Suprapubic skin (tissue), 4 donors: ENCODE measurements around the gene AFF1. TPM values are rescaled to one million over a fixed set of nuclear protein-coding genes. Genes with fewer than 3 reads are reported as not detected.

Experiments
- DNase-seq, 2 donors: peaks; one replicate each; pipeline ENCODE4 v3.0.0-alpha.2; 2019; ENCODE audit warnings: low spot score in 2 of 2
- H3K27ac ChIP-seq: fragments of 200-600 bp; sonication (generic); one replicate; pipeline ENCODE4 v1.5.1; 2019
- H3K27me3 ChIP-seq: fragments of 200-600 bp; sonication (generic); one replicate; pipeline ENCODE4 v1.5.1; 2019
- H3K36me3 ChIP-seq: fragments of 200-600 bp; sonication (generic); one replicate; pipeline ENCODE4 v1.5.1; 2019
- H3K4me1 ChIP-seq: fragments of 200-600 bp; sonication (generic); one replicate; pipeline ENCODE4 v1.5.1; 2019
- H3K4me3 ChIP-seq: fragments of 200-600 bp; sonication (generic); one replicate; pipeline ENCODE4 v1.5.1; 2019; ENCODE audit warnings: mild to moderate bottlenecking
- H3K9me3 ChIP-seq: fragments of 200-600 bp; sonication (generic); one replicate; pipeline ENCODE4 v1.5.1; 2019
- CTCF ChIP-seq, 2 donors: fragments of 200-600 bp in 1 of 2; fragments of 450-650 bp in 1 of 2; sonication (generic) in 1 of 2; IDR thresholded peaks; one replicate each; pipeline ENCODE4 v1.5.1; 2016 to 2019; ENCODE audit warnings: antibody characterized with exemption in 2 of 2, mild to moderate bottlenecking in 1 of 2, moderate library complexity in 1 of 2
- EP300 ChIP-seq: sonication (generic); formaldehyde crosslinking; IDR thresholded peaks from one replicate; pipeline ENCODE4 v1.6.1; 2017; ENCODE audit warnings: antibody characterized with exemption
- POLR2A ChIP-seq, 2 donors: fragments of 450-650 bp; IDR thresholded peaks; one replicate each; pipeline ENCODE4 v1.6.1; 2017; ENCODE audit warnings: antibody characterized with exemption in 2 of 2, mild to moderate bottlenecking in 2 of 2, moderate library complexity in 2 of 2
- POLR2AphosphoS5 ChIP-seq, 3 donors: sonication (generic); formaldehyde crosslinking; IDR thresholded peaks; one replicate each; pipeline ENCODE4 v1.6.1; 2017; ENCODE audit warnings: antibody characterized with exemption in 3 of 3
- WGBS: methylation state at CpG from one replicate; pipeline ENCODE4 v1.1.5; 2018; 5-methylcytosine and 5-hydroxymethylcytosine counted together
- total RNA-seq, 4 donors: library from RNA; depleted of rRNA; stranded (reverse); fragments of >200 nt; gene quantifications; one replicate each; pipeline ENCODE4 v1.1.0, GENCODE V29; 2016

The AFF1 gene
- total RNA-seq, 4 donors from 2014 or later = 67.2 to 175 (median 103) TPM

- H3K9me3 ChIP-seq = no peaks in the 10 kb centered on the region
- DNase-seq = no peak
- H3K4me3 ChIP-seq = no peak overlapping the region
- WGBS = 55% methylated on average over 4 of the region's 4 CpGs
- TF ChIP-seq POLR2AphosphoS5 (IDR thresholded peaks at IDR 0.05) (no peak), EP300 (no peak), CTCF (IDR thresholded peaks at IDR 0.05) (no peak), POLR2A (IDR thresholded peaks at IDR 0.05) (no peak)
- no peak overlapping the region for H3K27ac ChIP-seq
- peaks cover 77% of the 10 kb centered on the region for H3K4me1 ChIP-seq
- peaks cover 12% of the 10 kb centered on the region for H3K36me3 ChIP-seq
- H3K27me3 ChIP-seq = no peaks in the 10 kb centered on the region
Observed at GRCh38 chr4:87042986-87043820, 108.4 kb downstream of the AFF1 start.

- H3K27me3 ChIP-seq = no peaks in the 10 kb centered on the region
- peaks cover 70% of the 10 kb centered on the region for H3K4me1 ChIP-seq
- H3K36me3 ChIP-seq = peaks cover 16% of the 10 kb centered on the region
- no peak for DNase-seq
- peak overlapping the region; percentile 0 for H3K4me3 ChIP-seq
- no peaks in the 10 kb centered on the region for H3K9me3 ChIP-seq
- WGBS = 34% methylated on average over 6 of the region's 6 CpGs
- TF ChIP-seq EP300 = no peak
- TF ChIP-seq POLR2A (IDR thresholded peaks at IDR 0.05) = no peak
- TF ChIP-seq POLR2AphosphoS5 (IDR thresholded peaks at IDR 0.05) = no peak
- peak overlapping the region; percentile 56 for H3K27ac ChIP-seq
Observed at GRCh38 chr4:87044511-87045233, 109.9 kb downstream of the AFF1 start.

GRCh38 chr4:87045234-87045558 is 110.4 kb downstream of the AFF1 start:
- H3K9me3 ChIP-seq = no peaks in the 10 kb centered on the region
- H3K36me3 ChIP-seq = peaks cover 17% of the 10 kb centered on the region
- TF ChIP-seq EP300 = no peak
- no peak for TF ChIP-seq POLR2A (IDR thresholded peaks at IDR 0.05)
- no peak for TF ChIP-seq CTCF (IDR thresholded peaks at IDR 0.05)
- TF ChIP-seq POLR2AphosphoS5 (IDR thresholded peaks at IDR 0.05) = no peak
- H3K4me3 ChIP-seq = peak overlapping the region; percentile 0
- 47% methylated on average over 6 of the region's 6 CpGs for WGBS
- H3K4me1 ChIP-seq = peaks cover 71% of the 10 kb centered on the region
- no peak for DNase-seq
- peak overlapping the region; percentile 56 for H3K27ac ChIP-seq
- no peaks in the 10 kb centered on the region for H3K27me3 ChIP-seq

- 31% methylated on average over 3 of the region's 3 CpGs for WGBS
- H3K4me1 ChIP-seq = peaks cover 69% of the 10 kb centered on the region
- H3K4me3 ChIP-seq = peak overlapping the region; percentile 0
Observed at GRCh38 chr4:87045659-87046058, 110.8 kb downstream of the AFF1 start.

GRCh38 chr4:87046121-87046551 is 111.3 kb downstream of the AFF1 start:
- Histone ChIP-seq H3K4me1 (peaks cover 70% of the 10 kb centered on the region), H3K27ac (peak overlapping the region; percentile 56), H3K27me3 (no peaks in the 10 kb centered on the region), H3K36me3 (peaks cover 17% of the 10 kb centered on the region), H3K9me3 (no peaks in the 10 kb centered on the region), H3K4me3 (no peak overlapping the region)
- 57% methylated on average over 4 of the region's 4 CpGs for WGBS
- TF ChIP-seq POLR2AphosphoS5 (IDR thresholded peaks at IDR 0.05) (no peak), CTCF (IDR thresholded peaks at IDR 0.05) (no peak), POLR2A (IDR thresholded peaks at IDR 0.05) (no peak), EP300 (no peak)
- no peak for DNase-seq

More at GRCh38 chr4:87045659-87046058, 110.8 kb downstream of the AFF1 start:
- Histone ChIP-seq H3K27me3 (no peaks in the 10 kb centered on the region), H3K9me3 (no peaks in the 10 kb centered on the region), H3K36me3 (peaks cover 17% of the 10 kb centered on the region), H3K27ac (peak overlapping the region; percentile 56)
- TF ChIP-seq POLR2AphosphoS5 (IDR thresholded peaks at IDR 0.05) = no peak
- no peak for TF ChIP-seq EP300
- TF ChIP-seq CTCF (IDR thresholded peaks at IDR 0.05) = no peak
- DNase-seq = no peak
